CD4-positive, alpha-beta T cell treated with Interleukin-17A for 1 hour (primary cell): ENCODE measurements around the gene NDFIP1.

Experiments
- DNase-seq: peaks from one replicate; pipeline ENCODE4 v3.0.0-alpha.2; 2020

Gene NDFIP1

DNA sequence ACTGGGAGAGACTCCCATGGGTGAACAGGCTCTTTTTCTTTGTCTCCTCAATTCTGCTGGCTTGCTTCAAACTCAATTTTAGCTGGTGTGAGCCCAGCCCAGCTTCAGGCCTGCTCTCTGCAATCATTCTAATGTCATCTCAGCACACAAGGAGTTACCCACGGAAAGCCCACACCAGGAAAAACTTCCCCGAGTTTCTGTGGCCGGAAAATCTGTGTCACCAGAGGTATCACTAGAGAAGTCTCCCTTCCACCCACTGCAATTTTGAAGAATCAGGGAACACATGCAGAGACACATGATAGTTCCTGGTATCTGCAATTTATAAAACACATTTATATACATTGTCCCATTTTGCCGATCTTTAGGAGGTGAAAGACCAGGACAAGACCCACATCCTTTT, 13.5 kb upstream of the NDFIP1 start:
- peak; percentile 46 for DNase-seq

DNA sequence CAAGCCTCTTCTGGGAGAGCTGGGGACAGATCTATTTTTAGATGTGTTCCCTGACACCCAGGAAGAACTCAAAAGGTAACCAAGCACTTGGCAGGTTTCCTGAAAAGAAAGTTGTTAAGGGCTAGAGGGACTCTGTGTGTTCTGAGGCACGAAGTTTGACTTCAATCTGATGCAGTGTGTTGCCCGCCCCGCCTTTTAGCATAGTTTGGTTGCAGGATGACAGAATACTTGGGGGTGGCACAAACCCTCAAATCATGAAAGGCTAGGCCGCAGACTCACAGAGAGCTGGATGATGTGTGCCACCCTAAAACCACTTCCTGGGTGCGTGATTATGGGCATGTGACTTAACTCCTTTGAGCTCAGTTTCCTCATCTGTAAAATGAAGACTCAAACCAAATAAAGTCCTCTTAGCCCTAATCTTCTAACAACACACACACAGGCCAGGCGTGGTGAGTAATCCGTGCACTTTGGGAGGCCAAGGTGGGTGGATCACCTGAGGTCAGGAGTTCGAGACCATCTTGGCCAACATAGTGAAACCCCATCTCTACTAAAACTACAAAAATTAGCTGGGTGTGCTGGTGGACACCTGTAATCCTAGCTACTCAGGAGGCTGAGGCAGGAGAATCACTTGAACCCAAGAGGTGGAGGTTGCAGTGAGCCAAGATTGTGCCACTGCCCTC, 12.8 kb upstream of the NDFIP1 start:
- peak; percentile 91 for DNase-seq

DNA sequence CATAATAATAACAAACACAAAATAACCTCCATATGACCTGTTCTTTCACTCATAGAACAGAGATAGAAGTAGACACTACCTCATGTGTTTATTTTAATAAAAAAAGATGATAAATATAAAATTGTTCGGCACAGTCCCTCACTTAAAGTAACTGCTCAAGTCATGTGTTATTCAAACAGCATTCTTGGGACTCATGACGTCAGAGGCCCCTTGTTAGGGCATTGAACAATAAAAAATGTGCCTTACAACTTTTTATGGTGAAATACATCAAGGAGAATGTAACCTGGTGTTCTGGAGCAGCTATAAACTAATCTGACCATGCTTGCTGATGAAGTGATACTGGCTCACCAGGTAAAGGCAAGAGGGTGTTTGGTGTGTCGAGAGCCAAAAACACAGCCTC, 12.2 kb upstream of the NDFIP1 start:
- no peak for DNase-seq

DNA sequence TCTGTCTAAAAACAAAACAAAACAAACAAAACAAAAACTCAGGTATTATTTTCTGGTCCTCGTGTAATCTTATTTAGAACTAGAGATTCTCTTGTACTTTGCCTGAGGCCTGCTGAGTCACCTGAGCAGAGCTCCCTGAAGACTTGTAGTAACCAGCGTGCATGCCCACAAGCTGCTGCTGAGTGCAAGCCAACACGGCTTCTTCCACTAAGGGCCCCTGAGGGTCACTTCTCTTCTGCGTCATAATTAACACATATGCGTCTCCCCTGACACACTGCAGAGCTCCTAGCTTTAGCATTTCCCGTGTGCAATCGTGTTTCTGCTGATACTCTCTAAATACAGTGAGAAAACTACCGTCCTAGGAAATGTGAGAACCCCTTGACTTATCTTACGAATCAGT, 10.9 kb upstream of the NDFIP1 start:
- no peak for DNase-seq

DNA sequence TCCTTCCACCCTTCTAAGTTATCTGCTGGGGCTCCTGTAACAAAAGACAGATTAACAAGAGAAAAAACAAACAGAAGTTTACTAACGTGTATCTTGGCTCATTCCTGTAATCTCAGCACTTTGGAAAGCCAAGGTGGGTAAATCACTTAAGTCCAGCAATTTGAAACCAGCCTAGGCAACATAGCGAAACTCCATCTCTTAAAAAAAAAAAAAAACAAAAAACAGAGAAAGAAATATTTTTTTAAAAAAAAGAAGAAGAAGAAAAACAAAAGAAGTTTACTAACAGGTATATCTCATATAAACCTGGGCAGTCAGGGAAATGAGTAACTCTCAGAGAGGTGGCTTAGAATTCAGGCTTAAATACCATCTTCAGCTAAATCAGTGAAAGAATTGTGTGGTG, 10.3 kb upstream of the NDFIP1 start:
- DNase-seq = no peak

DNA sequence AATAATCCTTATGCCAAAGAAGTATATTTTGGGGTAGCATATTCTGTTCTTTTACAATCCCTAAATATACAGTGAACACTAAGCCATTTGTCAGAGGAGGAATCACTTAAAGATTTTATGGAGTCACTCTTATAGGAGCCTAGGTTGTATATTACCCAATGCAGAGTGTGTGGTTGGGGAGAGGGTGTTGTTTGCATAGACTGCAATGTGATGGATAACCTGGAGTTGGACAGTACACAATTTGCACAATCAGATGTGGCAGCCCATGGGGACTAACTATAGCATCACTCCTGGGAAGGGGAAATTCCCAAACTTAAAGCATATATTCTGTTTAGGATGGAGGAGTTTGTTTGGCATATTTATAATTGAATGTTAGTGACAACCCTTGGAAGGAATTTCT, 9.6 kb upstream of the NDFIP1 start:
- DNase-seq = no peak

DNA sequence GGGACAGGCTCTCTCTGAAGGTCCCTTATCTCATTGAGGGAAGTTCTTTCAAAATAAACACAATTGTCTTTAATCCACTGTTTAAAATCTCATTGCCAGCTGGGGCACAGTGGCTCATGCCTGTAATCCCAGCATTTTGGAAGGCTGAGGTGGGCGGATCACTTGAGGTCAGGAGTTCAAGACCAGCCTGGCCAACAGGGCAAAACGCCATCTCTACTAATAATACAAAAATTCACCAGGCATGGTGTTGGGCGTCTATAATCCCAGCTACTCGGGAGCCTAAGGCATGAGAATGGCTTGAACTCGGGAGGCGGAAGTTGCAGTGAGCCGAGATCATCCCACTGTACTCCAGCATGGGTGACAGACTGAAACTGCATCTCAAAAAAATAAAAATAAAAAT, 8.3 kb upstream of the NDFIP1 start:
- no peak for DNase-seq

DNA sequence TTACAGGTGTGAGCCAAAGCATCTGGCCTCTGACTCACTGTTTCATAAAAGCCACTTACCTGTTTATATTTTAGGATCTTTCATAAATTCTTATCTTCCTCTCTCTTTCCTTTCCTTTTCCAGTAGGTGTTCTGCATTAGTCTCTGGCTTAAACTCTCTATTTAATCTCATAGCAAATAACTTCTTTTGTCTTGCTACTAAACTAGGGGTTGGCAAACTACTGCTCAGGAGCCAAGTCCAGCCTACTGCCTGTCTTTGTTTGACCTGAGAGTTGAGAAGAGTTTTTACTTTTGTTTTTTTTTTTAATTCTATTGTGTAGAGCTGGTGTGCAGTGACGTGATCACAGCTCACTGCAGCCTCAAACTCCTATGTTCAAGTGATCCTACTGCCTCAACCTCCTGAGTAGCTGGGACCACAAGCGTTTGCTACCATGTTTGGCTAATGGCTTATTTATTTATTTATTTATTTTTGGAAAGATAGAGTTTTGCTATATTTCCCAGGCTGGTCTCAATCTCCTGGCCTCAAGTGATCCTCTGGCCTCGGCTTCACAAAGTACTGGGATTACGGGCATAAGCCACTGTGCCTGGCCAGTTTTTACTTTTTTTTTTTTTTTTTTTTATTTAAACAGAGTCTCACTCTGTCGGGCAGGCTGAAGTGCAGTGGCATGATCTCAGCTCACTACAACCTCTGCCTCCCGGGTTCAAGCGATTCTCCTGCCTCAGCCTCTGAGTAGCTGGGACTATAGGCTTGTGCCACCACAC, 5.4 kb upstream of the NDFIP1 start:
- no peak for DNase-seq

DNA sequence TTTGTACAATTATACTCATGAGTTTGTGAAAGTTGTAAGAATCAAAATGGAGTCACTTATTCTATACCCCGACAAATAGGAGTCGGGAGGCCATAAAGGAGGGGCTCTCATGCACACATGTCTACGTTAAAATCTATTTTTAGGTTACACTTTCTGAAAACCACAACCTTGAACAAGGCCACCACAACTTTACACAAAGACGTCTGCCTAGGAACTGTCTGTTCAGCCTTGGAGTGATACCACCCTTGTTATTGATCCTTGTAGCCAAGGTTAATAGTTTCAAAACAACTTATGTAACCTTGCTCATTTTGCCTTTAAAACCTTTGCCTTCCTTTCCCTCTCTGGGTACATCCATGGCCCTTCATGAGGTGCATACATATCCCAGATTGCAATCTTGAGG, 4.1 kb upstream of the NDFIP1 start:
- DNase-seq = peak; percentile 84

DNA sequence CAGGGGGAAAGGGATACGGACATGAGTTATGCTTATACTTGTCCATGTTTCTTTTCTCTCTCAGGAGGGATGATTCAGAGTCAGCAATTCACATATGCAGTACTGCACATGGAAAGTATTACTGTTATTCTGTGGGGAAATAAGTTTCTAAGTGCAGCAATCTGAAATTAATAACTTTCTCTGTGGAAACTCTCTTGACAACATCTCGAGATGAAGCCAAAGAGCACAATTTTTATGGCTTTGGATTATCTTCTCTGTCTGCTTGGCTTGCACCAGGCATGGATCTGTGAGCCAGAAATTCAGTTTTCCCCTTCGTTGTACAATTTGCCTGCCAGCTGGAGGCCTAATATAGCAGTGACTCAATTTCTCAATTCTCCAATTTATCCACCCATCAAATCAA, 2.5 kb upstream of the NDFIP1 start:
- no peak for DNase-seq

DNA sequence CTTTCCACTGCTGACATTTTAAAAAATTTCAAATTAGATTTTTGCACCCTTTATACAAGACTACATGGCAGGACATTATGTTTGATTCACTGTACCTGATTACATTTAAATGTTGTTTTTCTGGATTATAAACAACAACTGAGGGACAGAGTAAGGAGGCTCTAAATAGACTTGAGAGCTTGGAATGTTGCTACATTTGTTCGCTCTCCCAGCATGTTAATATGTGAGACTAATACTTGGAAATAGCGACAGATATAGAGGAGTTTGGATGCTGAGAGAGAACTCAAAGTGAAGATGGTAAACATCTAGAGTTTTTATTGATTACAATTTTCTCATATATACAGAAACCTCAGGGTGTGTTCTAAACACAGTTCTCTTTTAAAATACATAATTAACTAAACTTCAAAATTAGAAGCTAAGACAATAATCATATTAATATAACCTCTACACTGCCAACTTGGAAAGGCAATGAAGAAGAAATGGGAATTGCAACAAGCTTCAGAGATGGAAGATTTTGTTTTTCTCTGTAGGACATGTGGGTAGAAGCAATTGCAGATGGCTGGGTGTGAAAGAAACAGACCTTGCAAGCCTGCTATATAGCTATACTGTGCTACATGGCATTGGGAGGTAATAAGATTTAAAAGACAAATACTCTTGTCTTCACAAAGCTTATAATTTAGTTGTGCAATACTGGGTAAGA, 1.4 kb upstream of the NDFIP1 start:
- DNase-seq = no peak

DNA sequence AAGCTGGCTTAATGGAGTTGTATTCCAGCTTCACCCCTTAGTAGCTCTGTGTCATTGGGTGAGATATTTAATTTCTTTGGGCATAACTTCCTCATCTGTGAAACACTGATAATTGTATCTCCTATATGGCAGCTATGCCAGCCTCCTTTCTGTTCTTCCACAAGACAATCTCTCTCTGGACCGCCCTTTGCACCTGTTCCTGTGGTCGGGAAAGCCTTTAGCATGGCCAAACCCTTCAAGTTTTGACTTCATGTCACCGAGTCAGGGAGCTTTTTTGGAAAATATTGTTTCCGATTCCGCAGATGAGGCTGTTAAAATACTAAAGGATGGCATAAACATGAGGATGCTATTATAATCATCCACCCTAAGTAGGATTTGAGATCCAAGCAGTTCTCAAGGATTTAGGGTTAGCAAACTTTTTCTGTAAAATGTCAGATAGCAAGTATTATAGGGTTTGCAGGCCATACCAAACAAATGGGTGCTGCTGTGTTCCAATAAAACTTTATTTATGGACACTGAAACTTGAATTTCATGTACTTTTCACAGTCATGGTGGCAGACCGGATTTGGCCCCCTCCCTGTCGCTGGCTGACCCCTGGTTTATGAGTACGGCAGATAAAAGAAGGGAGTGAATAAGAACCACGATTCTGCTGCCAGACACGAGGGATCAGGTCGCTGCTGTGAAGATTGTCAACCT, 695 bp upstream of the NDFIP1 start:
- DNase-seq = no peak

DNA sequence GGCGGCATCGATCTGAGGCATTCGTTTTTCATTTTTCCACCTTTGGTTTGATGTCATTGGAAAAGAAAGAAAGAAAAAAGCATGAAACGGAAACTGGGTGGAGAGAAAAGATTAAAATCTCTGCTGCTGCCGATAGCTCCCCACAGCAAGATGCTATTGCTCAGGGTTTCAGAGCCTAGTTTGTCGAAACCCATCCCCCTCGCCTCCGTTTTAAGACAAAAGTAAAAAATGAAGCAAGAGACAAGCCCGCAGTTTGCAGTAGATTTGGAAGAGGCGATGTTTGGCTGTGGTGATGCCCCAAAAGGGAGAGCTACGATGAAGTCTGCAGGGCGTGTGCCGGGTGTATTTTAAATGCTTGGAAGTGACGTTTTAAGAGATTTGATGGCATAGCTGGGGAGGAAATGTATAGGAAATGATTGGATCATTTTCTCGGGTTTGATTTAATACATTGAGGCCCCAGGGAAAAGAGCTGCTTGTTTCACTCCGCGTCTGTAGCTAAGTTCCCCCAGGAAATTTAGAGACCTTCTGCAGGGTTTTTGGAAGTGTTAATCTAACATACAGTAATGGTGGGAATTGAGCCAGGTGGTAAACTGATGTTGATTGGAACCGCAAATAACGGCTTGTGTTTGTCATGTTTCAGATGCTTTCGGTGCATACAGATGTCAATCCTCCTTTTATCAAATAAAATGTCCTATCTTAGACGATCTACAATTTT, 909 bp downstream of the NDFIP1 start:
- DNase-seq = peak; percentile 66

DNA sequence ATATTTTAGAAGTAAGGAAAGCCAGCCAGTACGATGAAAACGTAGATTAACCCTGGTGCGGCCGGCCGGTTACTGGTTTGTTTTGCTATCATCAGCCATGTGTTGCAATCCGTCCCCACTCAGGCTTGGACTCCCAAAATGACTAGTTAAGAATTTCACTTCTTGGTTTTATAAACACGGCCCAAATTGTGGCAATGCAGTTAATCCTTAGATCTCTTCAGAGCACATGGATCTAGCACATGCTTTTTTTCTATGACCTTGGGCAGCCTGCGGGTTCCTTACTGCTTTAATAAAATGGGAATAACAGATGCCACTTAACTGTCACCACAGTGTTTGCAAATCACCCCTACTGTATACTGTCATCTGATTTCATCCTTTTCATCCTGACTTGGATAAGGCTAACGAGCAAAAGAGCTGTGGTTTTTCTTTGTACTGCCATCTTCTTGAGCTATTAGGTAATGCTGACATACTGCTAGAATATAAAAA, 1.5 kb downstream of the NDFIP1 start:
- peak; percentile 39 for DNase-seq

DNA sequence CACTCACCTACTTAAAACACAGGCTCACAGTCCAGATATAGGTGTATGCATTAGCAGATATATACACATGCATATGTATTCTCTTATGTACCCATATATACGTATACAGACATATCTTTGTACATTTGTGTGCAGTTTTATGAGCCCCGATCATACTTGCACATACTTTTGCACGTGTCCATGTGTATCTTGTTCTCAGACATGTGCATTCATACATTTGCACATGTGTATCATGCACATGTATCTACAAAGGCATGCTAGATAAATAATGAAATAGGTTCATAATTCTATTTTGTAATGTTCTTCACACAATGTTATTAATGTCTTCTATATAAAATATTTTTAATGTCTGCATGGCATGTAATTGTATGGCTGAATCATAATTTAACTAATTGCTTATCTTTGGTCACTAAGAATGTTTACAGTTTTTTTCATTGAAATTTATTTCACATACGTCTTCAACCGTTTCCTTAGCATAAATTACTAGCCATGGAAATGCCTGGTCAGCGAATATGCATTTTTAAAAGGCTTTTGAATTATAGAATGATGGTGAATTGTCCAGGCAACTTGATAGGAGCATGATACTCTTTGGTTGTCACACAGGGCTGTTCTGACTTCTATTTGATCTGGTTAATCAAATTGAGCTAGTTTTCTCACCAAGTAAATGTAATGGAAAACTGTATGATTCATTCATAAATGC, 2.6 kb downstream of the NDFIP1 start:
- no peak for DNase-seq

DNA sequence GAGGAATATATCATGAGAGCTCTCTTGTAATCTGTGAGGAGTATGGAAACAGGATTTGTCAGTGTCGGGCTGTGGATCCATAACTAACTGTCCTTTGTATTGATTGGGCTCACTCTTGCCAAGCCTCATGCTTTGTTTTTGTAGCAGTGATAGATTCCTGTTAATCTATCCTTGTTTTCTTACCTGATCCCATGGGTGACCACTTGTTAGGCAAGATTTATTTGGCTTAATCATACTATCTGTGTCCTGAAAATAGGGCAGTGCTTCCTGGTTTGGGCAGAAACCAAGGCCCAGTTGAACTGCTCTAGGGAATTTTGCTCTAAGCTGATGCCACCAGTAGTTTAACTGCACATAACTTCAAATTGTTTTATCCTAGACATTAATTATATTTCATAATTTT, 6.1 kb downstream of the NDFIP1 start:
- DNase-seq = no peak

DNA sequence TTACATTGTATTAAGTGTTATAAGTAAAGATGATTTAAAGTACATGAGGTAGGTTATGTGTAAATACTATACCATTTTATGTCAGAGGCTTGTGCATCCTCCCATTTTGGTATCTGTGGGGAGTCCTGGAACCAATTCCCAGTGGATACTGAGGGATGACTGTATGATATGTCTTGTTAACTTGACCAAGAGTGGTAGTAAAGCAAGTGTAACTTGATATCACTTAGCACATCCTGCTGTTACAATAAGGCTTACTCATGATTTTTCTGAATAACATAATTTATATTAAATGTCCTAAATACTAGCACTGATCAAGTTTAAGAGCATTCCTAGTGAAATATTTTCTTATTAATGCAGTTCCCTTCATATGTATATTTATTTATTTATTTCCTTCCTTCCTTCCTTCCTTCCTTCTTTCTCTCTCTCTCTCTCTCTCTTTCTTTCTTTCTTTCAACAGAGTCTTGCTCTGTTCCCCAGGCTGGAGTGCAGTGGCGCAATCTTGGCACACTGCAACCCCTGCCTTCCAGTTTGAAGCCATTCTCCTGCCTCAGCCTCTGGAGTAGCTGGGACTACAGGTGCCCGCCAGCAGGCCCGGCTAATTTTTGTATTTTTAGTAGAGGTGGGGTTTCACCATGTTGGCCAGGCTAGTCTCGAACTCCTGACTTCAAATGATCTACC, 7.5 kb downstream of the NDFIP1 start:
- no peak for DNase-seq

DNA sequence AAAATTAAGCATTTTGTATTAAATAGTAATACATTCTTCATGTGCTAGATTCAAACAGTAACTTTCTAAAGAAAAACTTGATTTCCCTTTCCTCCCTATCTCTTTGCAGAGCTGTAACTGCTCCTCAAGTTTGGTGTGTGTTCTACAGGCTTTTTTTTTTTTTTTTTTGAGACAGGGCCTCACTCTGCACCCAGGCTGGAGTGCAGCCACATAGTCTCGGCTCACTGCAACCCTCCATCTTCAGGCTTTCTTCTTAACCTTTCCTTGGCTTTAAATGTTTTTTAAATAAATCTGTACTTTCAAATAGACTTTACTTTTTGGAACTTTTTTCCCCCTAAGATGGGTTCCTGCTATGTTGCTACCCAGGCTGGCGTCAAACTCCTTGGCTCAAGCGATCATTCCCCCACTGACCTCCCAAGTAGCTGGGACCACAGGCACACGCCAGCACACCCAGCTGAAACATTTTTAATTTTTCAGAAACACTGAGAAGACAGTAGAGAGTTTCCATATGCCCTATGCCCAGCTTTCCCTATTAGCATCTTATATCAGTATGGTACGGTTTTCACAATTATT, 9.1 kb downstream of the NDFIP1 start:
- no peak for DNase-seq

DNA sequence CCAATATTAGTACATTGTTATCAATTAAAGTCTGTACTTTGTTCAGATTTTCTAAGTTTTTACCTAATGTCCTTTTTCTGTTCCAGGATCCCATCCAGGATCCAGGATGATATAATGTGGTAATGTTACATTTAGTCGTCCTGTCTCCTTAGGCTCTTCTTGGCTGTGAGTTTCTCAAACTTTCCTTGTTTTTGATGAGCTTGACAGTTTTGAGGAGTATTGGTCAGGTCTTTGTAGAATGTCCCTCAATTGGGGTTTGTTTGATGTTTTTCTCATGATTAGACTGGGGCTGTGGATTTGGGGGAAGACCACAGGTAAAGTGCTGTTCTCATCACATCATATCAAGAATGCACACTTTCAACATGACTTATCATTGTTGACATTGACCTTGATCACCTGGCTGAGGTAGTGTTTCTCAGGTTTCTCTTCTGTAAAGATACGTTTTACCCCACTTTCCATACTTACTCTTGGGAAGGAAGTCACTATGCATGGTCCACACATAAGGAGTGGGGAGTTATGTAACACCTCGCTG, 9.6 kb downstream of the NDFIP1 start:
- no peak for DNase-seq

DNA sequence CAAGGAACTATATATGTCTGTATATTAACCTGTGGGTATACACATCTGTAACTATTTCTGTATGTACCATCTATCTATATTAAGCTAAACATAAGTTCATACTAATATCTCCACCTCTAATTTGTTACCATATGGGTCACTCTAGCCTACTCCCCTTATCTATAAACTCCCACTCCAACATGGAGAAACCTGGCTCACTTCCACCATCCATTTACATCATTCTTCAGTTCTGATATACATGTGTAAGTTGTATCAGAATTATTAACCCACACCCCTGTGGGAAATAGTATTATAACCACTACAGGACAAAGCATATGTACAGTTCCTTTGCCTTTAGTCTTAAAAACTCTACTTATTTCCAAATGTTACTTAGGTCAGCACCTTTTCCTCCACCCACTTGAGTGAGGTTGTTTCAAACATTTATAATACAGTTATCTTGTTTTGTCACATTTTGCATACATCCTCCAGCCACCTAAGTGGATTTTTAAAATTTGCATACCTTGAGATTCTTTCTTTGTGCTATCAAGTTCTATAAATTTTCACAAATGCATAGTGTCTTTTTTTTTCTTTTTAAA, 10.6 kb downstream of the NDFIP1 start:
- no peak for DNase-seq
